GM12891 (cell line): ENCODE data around the gene LRRC36.

Experiments used
- POLR2A ChIP-seq: IDR thresholded peaks from 2 replicates; pipeline ENCODE4 v1.6.1; 2011; ENCODE audit warnings: low read depth, low read length, control low read depth
- POLR2AphosphoS5 ChIP-seq: IDR thresholded peaks from 2 replicates; pipeline ENCODE4 v1.6.1; 2011; ENCODE audit warnings: low read depth, low read length, control low read depth
- POU2F2 ChIP-seq: IDR thresholded peaks from 2 replicates; pipeline ENCODE4 v1.6.1; 2011; ENCODE audit warnings: low read depth, mild to moderate bottlenecking, control low read depth, low read length, moderate library complexity
- SPI1 ChIP-seq: IDR thresholded peaks from 2 replicates; pipeline ENCODE4 v1.6.1; 2011; ENCODE audit warnings: low read depth, low read length, control low read depth
- TAF1 ChIP-seq: IDR thresholded peaks from 2 replicates; pipeline ENCODE4 v1.6.1; 2011; ENCODE audit warnings: low read depth, low read length, control low read depth

- TF ChIP-seq POLR2A (no peak), POLR2AphosphoS5 (no peak), TAF1 (no peak), POU2F2 (no peak), SPI1 (no peak)
Observed at GRCh38 chr16:67281536-67282446, 44.8 kb upstream of the LRRC36 start.
